Karpas-422 (cell line): ENCODE data around the gene PHLPP1. TPM values are rescaled to one million over a fixed set of nuclear protein-coding genes. Genes with fewer than 3 reads are reported as not detected.

ENCODE experiments used
- DNase-seq: peaks from one replicate; pipeline ENCODE4 v3.0.0-alpha.2; 2015
- H2AFZ ChIP-seq: fragments of 200-600 bp; sonication (generic); 2 replicates; pipeline ENCODE4 v1.6.1; 2014; ENCODE audit warnings: antibody characterized with exemption, low read length, mixed read lengths
- H3K27ac ChIP-seq: fragments of 200-600 bp; sonication (generic); 2 replicates; pipeline ENCODE4 v1.5.1; 2014; ENCODE audit warnings: mild to moderate bottlenecking, low read length, moderate library complexity
- H3K27me3 ChIP-seq: fragments of 200-600 bp; sonication (generic); 2 replicates; pipeline ENCODE4 v1.6.1; 2014; ENCODE audit warnings: low read length, mixed read lengths
- H3K36me3 ChIP-seq: fragments of 200-600 bp; sonication (generic); 2 replicates; pipeline ENCODE4 v1.6.1; 2014; ENCODE audit warnings: low read length, mixed read lengths; ENCODE audit not compliant: insufficient read depth
- H3K4me1 ChIP-seq: fragments of 200-600 bp; sonication (generic); 2 replicates; pipeline ENCODE4 v1.6.1; 2014; ENCODE audit warnings: mild to moderate bottlenecking, low read length, mixed read lengths
- H3K4me2 ChIP-seq: fragments of 200-600 bp; sonication (generic); 2 replicates; pipeline ENCODE4 v1.6.1; 2014; ENCODE audit warnings: low read length, low read depth, mild to moderate bottlenecking; ENCODE audit not compliant: poor library complexity, severe bottlenecking
- H3K4me3 ChIP-seq: fragments of 200-600 bp; sonication (generic); 2 replicates; pipeline ENCODE4 v1.5.1; 2014; ENCODE audit warnings: mild to moderate bottlenecking, antibody characterized with exemption, low read length, mixed read lengths
- H3K79me2 ChIP-seq: fragments of 200-600 bp; sonication (generic); 2 replicates; pipeline ENCODE4 v1.6.1; 2014; ENCODE audit warnings: mild to moderate bottlenecking, low read length, mixed read lengths
- H3K9ac ChIP-seq: fragments of 200-600 bp; sonication (generic); 2 replicates; pipeline ENCODE4 v1.6.0; 2014; ENCODE audit warnings: low read length
- H3K9me2 ChIP-seq: fragments of 200-600 bp; sonication (generic), shearing (Covaris generic); replicated peaks from 2 replicates; pipeline ENCODE4 v1.6.0; 2014; ENCODE audit warnings: mild to moderate bottlenecking, low read length, moderate library complexity; ENCODE audit not compliant: insufficient read depth
- H3K9me3 ChIP-seq: fragments of 300-700, 200-600 bp; sonication (generic); 2 replicates; pipeline ENCODE4 v1.6.1; 2014; ENCODE audit warnings: low read length, mixed read lengths
- H4K20me1 ChIP-seq: fragments of 200-600 bp; sonication (generic); 2 replicates; pipeline ENCODE4 v1.6.1; 2014; ENCODE audit warnings: mild to moderate bottlenecking, antibody characterized with exemption, low read length, low read depth; ENCODE audit not compliant: insufficient read depth
- total RNA-seq: library from RNA; depleted of rRNA; stranded (reverse); fragments of >200 nt; shearing (Covaris generic); gene quantifications from 2 replicates; pipeline ENCODE4 v1.2.3, GENCODE V29; 2014; ENCODE audit warnings: low replicate concordance

Gene PHLPP1
- total RNA-seq, 1 experiment from 2014 or later, result 6.3 TPM

DNA sequence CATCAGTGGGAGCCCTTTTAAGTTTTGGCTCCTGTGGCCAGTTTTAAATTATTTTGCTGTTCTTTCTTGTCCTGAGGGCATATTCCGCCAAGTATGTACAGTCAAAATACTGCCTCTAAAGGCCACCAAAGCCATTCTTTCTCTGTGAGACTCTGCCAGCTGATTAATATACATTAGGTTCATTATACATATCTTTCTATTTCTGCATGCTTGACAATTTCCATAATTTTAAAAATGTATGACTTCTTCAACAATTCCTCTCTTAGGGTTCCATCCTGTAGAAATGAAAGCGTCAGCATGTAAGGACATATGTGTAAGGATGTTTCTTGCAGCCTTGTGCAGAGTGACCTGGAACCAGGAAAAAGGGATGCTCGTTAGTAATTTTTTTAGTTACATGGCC is 291.9 kb downstream of the PHLPP1 start:
- Histone ChIP-seq H3K4me3 (no peak overlapping the region), H3K9ac (no peak overlapping the region), H3K79me2 (no peaks in the 10 kb centered on the region)

DNA sequence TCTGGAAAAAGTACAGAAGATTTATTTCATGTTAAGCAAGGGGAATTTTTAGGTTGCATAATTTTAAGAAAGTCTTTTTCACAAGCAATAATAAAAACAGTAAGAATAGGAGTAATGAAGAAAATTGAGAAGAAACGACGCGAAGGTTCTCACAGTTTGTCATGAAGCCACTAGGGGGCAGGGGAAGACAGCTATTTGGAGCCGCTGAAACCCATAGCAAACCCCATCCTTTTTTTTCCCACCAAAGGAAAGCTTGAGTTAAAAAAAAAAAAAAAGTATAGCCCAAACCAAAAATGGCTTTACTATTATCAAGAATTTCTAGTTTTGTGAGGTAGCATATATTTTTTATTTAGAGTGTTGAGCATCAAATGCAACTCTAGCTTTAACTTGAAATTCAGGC is 300.9 kb downstream of the PHLPP1 start:
- Histone ChIP-seq H3K4me2 (no peak overlapping the region), H3K36me3 (no peaks in the 10 kb centered on the region), H3K9me2 (no peaks in the 10 kb centered on the region), H3K9ac (no peak overlapping the region), H3K27me3 (no peaks in the 10 kb centered on the region), H3K4me1 (no peaks in the 10 kb centered on the region), H2AFZ (no peak overlapping the region), H3K27ac (no peak overlapping the region), H3K9me3 (no peaks in the 10 kb centered on the region), H4K20me1 (no peaks in the 10 kb centered on the region), H3K4me3 (no peak overlapping the region), H3K79me2 (no peaks in the 10 kb centered on the region)
- DNase-seq, result peak; percentile 78

More for the DNA sequence above, 291.9 kb downstream of the PHLPP1 start:
- no peak overlapping the region for H3K27ac ChIP-seq
- no peak for DNase-seq
- no peak overlapping the region for H2AFZ ChIP-seq
- no peaks in the 10 kb centered on the region for H3K9me2 ChIP-seq
- H3K36me3 ChIP-seq, result no peaks in the 10 kb centered on the region
- H3K27me3 ChIP-seq, result no peaks in the 10 kb centered on the region
- H4K20me1 ChIP-seq, result no peaks in the 10 kb centered on the region
- no peaks in the 10 kb centered on the region for H3K9me3 ChIP-seq
- no peak overlapping the region for H3K4me2 ChIP-seq
- no peaks in the 10 kb centered on the region for H3K4me1 ChIP-seq

DNA sequence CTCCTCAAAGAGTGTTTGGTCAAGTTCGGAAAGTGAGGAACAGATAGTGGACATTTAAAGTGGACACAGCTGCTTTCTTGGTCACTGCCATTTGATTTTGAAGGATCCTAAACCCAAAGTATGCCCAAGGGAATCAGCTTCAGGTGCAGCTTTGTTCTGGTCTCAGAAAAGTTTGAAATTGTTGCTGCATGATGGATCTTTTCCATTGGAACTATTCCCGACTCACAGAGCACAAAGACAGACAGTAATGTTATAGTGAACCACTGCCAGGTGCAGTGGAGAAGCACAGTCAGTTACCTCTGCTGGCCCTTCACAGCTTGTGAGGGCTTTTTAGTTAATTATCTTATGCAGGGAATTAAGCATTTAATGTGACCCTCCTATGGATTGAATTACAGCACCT is 301.7 kb downstream of the PHLPP1 start:
- no peak overlapping the region for H2AFZ ChIP-seq
- no peak for DNase-seq
- H3K9ac ChIP-seq, result no peak overlapping the region
- H3K4me2 ChIP-seq, result no peak overlapping the region
- no peak overlapping the region for H3K4me3 ChIP-seq
- H3K9me3 ChIP-seq, result no peaks in the 10 kb centered on the region
- H3K9me2 ChIP-seq, result no peaks in the 10 kb centered on the region
- no peaks in the 10 kb centered on the region for H3K4me1 ChIP-seq
- H3K79me2 ChIP-seq, result no peaks in the 10 kb centered on the region
- H3K27me3 ChIP-seq, result no peaks in the 10 kb centered on the region
- H3K27ac ChIP-seq, result no peak overlapping the region
- H4K20me1 ChIP-seq, result no peaks in the 10 kb centered on the region
- no peaks in the 10 kb centered on the region for H3K36me3 ChIP-seq

DNA sequence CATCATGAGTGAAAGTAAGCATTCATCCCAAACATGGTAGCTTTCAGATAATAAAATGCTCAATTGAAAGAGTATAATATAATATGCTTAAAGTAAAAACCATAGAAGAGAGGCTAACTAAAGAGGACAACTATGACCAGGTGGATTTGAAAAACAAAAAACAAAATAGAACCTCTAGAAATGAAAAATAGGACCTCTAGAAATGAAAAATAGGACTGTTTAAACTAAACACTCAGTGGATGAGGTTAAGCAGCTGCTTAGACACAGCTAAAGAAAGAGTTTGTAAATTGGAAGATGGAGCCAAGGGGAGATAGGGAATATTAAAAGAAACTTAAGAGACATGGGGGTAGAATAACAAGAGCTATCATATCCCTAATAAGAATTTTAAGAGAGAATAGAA is 302.6 kb downstream of the PHLPP1 start:
- H3K27ac ChIP-seq, result no peak overlapping the region
- no peaks in the 10 kb centered on the region for H3K9me3 ChIP-seq
- no peak overlapping the region for H3K4me3 ChIP-seq
- no peaks in the 10 kb centered on the region for H3K79me2 ChIP-seq
- H3K4me1 ChIP-seq, result no peaks in the 10 kb centered on the region
- H2AFZ ChIP-seq, result no peak overlapping the region
- H3K27me3 ChIP-seq, result no peaks in the 10 kb centered on the region
- H3K9ac ChIP-seq, result no peak overlapping the region
- no peaks in the 10 kb centered on the region for H4K20me1 ChIP-seq
- DNase-seq, result no peak
- no peaks in the 10 kb centered on the region for H3K9me2 ChIP-seq
- H3K36me3 ChIP-seq, result no peaks in the 10 kb centered on the region
- no peak overlapping the region for H3K4me2 ChIP-seq

DNA sequence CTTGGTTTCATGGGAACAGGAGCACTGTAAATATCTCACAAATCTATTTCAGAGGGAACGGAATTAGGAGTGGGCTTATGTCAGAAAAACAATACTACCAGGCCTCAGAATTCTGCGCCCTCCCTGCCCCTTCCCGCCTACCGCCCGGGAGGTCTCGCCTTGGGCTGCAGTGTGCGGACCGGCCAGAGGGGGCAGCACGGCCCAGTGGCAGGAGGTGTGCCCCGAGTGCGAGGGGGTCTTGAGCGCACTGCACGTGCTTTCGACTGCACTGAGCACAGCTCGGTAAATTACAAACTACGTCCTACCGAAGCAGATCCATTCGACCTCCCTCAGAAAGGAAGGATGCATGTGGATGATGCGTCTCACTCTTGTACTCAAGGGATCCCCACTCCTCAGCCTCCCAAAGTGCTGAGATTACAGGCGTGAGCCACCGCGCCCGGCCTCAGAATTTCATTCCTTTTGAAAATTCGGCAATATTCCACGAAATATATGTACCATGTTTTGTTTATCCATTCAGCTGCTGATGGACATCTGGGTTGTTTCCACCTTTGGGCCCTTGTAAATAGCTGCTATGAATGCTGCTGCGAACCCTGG is 307.2 kb downstream of the PHLPP1 start:
- Histone ChIP-seq H2AFZ (no peak overlapping the region), H3K4me1 (no peaks in the 10 kb centered on the region), H3K79me2 (no peaks in the 10 kb centered on the region), H3K9me3 (no peaks in the 10 kb centered on the region), H3K9ac (no peak overlapping the region), H3K4me3 (no peak overlapping the region), H3K36me3 (no peaks in the 10 kb centered on the region), H3K4me2 (no peak overlapping the region), H3K27me3 (no peaks in the 10 kb centered on the region), H3K9me2 (no peaks in the 10 kb centered on the region), H4K20me1 (no peaks in the 10 kb centered on the region), H3K27ac (no peak overlapping the region)
- DNase-seq, result no peak

DNA sequence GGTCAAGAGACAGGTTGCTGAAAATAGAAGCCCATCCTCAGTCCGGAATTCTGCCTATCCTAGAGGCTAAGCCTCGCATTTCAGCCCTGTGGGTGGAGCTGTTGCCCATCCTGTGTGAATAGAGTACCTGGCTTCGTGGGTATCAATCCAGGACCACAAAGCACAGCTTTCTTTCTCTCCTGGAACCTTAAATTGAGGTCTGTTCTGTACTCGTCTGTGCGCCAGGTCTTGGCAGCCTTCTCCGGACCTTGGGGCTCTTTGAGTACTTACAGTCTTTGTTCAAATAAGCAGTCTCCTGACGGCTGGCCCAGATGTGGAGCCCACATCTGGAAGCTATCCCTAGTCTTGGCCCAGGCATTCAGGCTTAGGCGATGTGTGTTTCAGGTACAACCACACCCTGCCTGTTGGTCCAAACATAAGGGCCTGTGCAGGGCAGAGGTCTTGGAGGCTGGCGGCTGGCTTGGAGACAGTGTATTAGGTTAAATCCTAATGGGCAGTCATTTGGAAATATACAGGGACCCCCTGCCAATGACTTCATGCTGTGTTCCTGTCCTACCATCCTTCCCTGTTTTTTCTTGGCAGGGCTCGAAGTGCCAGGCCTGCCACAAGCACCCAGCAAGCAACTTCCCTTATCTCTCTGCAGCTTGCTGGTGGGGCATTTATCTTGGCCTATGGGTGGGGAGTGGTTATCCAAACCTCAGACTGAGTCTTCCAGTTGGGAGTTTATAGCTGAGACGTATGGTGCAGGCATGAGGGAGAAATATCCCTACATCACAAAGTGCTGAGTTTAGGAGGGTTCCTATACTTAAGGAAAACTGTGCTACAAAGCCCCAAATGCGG is 310.1 kb downstream of the PHLPP1 start:
- Histone ChIP-seq H3K4me3 (no peak overlapping the region), H3K9me3 (no peaks in the 10 kb centered on the region), H3K27ac (no peak overlapping the region), H3K9ac (no peak overlapping the region), H4K20me1 (no peaks in the 10 kb centered on the region), H3K9me2 (no peaks in the 10 kb centered on the region), H3K36me3 (no peaks in the 10 kb centered on the region), H3K27me3 (no peaks in the 10 kb centered on the region), H2AFZ (no peak overlapping the region), H3K4me1 (no peaks in the 10 kb centered on the region), H3K4me2 (no peak overlapping the region), H3K79me2 (no peaks in the 10 kb centered on the region)
- DNase-seq, result no peak

DNA sequence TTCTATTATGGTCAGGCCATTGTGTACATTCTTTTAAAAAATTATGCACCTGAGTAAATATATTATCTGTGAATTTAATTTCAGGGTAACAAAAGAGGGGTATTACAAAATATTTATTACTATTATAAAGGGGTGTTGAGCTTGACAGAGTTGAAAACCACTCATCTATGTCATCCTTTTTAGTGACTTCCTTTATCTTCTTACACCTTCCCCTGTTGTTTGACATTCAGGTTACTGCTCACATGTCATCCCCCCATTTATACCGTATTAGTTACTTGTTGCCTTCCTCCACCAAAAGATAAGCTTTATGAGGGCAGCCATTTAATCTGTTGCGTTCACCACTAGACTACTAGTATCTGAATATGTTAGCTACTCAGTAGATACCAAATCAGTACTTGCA is 313.0 kb downstream of the PHLPP1 start:
- Histone ChIP-seq H2AFZ (no peak overlapping the region), H3K4me3 (no peak overlapping the region), H3K4me2 (no peak overlapping the region), H3K9me3 (no peaks in the 10 kb centered on the region), H3K36me3 (no peaks in the 10 kb centered on the region), H3K79me2 (no peaks in the 10 kb centered on the region), H3K4me1 (no peaks in the 10 kb centered on the region), H4K20me1 (no peaks in the 10 kb centered on the region), H3K27me3 (no peaks in the 10 kb centered on the region), H3K9me2 (no peaks in the 10 kb centered on the region), H3K27ac (no peak overlapping the region), H3K9ac (no peak overlapping the region)
- no peak for DNase-seq
